Activated CD4-positive, CD25-positive, alpha-beta regulatory T cell (primary cell): ENCODE data around the gene BCAP29.
"Not testable (repeated sequence)": the region's sequence is repeated elsewhere in the genome, so short reads cannot be mapped to it uniquely, and the experiment has no call there.

Source experiments
- DNase-seq, 4 experiments: peaks; one replicate each; lab custom pipeline; 2025; lab: John Stamatoyannopoulos, UW

BCAP29 gene, protein sequence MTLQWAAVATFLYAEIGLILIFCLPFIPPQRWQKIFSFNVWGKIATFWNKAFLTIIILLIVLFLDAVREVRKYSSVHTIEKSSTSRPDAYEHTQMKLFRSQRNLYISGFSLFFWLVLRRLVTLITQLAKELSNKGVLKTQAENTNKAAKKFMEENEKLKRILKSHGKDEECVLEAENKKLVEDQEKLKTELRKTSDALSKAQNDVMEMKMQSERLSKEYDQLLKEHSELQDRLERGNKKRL

DNA sequence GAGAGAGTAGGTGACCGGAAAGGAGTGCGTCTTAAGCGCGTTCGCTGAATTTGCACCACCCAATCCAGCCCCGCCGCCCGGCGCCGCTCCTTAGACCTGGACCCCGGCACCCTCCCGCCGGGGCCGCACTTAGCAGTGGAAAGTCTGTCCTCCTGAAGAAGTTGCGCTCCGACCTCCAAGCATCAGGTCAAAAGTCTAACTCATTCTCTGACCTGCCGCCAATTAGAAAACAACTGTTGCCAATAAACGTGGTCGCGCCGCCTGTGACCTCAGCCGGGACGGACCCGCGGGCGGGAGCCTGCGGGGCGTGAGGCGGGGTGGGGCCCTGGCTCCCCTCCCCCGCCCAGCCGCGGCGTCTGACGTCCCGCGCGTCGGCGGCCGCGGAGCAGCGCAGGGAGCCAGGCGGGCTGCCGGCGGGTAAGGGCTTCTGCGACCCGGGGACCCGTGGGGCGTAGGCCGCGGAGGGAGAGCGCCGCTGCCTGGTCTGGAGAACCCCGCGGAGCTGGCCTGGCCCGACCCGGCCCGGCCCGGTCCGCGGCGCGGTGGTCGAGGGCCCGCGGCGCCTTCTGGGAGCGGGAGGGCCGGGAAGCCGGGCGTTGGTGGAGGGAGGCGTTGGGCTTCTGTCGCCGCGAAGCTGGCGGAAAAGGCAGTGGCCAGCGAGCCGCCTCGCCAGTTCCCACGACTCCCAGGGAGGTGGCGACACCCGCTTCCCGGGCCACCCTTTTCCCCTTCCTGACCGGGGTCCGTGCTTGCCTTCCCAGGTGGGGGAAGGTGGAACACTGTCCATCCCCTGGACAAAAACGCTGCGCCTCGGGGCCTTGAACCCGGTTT lies at the start of gene BCAP29:
TSS of gene BCAP29 (plus strand) at position 362 of the 831 bp plus-strand sequence. CDS start 527 bp downstream, outside the sequence.
- peak; percentile 32 to 55 (median 42) for DNase-seq

DNA sequence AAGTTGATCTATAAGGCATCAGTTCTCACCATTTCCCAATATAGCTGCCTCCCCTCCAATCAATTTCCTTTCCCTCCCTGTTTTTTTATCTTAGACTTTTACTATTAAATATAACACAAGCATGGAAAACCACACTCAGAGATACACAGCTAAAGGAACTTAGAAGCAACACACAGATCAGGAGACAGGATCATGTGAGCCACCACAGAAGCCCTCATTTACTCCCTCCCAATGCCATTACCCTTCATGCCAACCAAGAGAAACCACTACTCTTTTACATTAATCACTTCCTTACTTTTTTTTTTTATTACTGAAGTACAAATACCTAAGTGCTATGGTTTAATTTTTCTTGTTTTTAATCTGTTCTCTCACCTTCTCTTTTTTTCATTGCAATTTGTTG lies 49.3 kb upstream of the BCAP29 start:
- no peak for DNase-seq

DNA sequence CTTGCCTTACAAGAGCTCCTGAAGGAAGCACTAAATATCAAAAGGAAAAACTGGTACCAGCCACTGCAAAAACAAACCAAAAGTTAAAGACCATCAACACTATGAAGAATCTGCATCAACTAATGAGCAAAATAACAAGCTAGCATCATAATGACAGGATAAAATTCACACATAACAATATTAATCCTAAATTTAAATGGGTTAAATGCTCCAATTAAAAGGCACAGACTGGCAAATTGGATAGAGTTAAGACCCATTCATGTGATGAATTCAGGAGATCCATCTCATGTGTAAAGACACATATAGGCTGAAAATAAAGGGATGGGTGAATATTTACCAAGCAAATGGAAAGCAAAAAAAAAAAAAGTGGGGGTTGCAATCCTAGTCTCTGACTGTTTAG lies 45.9 kb upstream of the BCAP29 start:
- DNase-seq = no peak

DNA sequence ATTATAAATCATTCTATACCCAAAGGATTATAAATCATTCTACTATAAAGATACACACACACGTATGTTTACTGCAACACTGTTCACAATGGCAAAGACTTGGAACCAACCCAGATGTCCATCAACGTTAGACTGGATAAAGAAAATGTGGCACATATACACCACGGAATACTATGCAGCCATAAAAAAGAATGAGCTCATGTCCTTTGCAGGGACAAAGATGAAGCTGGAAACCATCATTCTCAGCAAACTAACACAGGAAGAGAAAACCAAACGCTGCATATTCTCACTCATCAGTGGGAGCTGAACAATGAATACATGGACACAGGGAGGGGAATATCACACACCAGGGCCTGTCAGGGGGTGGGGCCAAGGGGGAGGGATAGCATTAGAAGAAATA lies 42.8 kb upstream of the BCAP29 start:
- not testable (repeated sequence) for DNase-seq

DNA sequence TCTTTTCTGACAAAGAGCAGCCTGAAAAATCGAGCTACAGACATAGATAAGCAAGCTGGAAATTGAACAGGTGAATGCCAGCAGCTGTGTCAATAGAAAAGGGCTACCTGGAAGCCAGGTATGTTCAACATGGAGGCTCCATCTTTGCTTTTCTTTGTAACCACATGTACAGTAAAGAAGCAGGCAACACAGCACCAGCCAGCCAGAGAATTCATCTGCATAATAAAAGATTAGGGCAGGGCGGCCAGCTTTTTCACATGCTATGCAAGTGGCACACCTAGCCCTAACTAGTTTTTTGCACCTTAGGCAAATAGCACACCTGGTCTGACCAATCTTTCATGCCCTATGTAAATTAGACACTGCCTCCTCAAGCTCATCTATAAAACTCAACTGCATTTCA lies 42.0 kb upstream of the BCAP29 start:
- no peak for DNase-seq

DNA sequence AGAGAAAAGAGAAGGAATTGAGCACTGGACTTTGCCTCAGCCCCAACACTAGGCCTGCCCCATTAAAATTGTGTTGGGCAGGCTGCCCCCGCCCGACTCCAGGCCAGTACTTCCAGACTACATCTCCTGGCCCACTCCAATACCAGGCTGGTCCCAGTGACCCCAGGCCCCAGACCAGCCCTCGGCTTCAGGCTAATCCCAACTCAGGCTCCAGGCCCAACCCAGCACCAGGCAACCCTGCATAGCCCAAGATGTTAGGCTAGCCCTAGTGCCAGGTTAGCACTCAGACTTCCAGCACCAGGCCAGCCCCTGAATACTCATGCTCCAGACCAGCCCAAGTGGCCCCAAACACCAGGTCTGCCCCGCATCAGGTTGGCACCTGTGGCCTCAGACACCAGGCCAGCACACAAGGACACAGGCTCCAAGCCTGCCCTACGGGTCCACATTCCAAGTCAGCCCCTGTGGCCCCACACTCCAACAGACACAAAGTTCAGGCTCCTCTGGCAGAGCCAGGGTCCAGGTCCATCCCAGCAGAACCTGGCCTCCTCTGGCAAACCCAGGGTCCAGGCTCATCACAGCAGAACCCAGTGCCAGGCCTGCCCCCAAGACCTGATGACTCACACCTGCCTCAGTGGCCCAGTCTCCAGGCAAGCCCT lies 36.6 kb upstream of the BCAP29 start:
- no peak for DNase-seq

DNA sequence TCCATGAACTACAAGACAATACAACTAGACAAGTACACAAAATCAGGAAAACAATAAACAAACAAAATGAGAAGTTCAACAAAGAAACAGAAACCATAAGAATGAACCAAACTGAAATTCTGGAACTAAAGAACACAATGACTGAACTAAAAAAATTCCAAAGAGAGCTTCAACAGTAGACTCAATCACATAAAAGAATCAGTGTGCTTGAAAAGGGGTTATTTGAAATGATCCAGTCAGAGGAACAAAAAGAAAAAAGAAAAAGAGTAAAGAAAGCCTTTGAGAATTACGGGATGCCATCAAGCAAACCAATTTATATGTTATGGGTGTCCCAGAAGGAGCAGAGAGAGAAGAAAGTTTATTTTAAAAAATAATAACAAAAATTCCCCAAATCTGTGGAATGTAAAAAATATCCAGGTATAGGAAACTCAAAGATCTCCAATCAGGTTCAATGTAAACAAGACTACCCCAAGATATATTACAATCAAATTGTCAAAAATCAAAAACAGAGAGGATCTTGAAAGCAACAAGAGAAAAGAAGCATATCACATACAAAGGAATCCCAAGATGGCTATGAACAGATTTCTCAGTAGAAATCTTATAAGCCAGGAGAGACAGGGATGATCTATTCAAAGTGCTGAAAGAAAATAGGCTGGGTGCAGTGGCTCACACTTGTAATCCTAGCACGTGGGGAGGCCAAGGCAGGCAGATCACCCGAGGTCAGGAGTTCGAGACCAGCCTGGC lies 35.0 kb upstream of the BCAP29 start:
- DNase-seq = no peak

DNA sequence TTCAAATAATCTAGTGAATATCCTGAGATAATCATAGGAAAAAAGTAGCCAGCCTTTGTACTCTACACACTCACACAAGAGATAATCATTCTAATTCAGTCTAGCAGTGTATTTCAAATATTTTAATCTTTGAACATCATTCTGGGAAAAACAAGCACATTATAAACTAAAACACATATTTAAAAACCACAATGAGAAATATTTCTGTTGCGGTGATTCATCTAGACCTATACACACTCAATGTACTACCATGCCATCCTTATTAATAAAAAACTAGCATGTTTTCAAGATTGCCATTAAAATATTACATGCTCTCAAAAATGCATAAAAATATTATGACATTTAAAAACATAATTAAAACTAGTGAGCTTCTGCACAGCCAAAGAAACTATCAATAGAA lies 28.1 kb upstream of the BCAP29 start:
- no peak for DNase-seq

DNA sequence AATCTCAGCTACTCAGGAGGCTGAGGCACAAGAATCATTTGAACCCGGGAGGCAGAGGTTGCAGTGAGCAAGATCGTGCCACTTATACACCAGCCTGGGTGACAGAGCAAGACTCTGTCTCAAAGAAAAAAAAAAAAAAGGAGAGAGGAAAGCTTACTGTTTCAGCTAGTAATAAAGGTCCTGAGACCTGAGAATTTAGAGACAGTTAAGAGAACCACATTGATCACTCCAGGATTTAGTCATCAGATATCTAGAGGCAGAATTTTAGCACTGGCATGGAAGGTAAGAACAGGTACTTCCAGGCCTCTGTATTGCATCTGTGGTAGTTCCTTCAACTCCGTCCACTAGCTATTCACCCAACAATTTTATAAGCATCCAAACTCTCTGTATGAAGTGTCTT lies 24.2 kb upstream of the BCAP29 start:
- no peak for DNase-seq

DNA sequence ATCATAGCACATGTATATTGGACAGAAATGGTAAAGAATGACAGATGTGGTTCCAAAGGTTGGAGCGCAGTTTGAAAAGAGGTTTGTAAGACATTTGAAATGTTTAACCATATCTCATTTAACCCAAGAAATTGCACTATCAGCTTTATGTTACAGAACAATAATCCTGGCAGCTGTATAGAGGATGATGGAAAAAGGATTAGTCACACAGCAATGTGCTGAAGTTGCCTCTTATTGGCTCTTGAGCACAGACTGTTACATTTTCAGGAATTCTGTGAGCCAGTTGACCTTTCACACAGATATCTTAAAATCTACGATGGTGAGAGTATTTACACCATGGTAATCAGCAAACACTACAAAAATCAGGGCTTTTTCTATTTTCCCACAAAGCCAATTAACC lies 20.2 kb upstream of the BCAP29 start:
- no peak for DNase-seq

DNA sequence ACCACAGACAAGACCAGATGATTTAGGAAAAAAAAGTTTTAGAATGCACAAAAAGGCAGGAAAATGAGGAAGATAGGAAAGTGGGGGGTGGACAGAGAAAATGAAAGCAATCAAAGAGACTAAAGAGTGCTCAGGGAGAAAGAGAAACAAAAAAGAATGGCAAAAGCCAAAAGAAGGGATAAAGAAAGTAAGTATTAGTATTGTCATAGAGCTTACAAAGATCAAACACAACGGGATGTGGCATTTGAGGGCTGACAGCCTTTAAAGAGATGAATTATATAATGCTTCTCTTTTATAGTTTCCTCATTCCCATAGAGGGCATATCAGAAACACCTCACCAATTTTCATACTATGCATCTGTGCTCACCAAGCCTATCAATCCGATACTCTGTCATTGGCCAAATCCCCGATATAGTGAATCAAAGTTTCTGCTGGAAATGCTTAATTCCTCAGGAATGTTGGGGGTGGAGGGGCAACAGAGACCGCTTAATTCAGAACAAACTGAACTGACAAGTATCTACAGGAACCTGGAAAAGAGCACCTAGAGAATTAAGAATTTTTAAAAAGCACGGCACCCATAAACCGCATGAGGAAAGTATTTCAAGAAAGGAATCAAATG lies 19.0 kb upstream of the BCAP29 start:
- no peak for DNase-seq

DNA sequence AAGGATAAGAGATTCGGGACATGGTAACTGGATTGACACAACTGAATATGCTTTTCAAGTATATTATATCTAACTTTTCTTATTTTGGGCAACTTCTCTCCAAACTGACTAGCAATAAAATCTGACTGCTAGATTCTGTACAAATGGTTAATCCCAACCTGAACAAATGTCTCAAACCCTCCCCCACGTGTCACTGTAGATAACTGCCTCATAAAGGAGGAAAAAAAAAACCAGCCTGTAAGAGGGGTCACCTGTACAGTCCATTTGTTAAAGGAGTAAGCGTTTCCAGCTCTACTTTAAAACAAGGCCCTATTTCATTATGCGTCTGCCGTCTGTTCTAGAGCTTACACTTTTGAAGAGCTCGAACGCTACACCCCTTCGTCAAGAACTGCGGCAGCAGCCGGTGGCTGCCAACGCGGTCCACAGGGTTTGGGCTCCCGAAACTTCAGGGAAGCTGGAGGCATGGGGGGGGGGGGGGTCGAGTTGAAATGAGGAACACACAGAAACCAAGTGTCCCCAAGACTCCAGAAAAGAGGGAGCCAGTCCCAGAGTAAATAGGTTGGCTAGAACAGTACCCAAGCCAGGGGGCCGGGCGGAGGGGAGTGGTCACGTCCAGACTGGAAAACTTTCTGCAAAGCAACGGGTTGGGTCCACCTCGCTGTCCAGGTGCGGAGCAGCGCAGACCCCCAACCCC lies 16.8 kb upstream of the BCAP29 start:
- DNase-seq = peak in 2 of 4 experiments; percentile 23 to 52

DNA sequence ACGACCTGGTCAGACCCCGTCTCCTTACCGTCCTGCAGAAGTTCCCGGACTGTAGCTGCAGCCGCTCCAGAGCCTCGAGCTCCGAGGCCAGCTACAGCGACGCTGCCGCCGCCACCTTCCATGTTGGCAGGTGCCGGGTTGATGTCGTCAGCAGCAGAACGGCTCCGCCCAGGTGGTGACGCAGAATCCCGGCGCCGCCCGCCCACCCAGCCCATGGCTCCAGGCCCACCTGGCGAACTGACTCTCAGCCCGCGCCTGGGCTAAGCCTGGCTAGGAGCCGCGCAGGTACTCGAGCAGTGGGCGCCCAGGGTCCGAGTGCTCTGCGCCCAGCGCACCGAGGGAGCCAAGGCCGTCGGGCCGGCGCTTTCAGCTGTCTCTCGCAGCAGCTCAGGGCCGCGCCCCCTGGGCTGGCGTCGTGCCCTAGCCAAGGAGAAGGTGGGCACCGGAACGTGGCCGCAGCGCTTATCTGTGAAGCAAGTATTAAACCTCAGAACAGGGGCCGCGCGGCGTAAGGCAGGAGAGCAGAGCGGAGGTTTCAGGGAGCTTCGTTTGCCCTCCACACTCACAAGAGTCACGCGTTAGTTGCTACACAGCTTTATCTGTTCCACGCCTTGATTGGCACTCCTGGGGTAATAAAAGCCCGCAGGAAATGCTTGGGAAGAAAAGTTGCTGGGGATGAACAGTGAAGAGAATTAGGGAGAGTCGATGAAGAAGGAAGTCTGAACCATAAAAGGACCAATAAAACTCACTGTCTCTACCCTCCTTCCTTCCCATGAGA lies 16.1 kb upstream of the BCAP29 start, which contains the start of the genes COG5 and DUS4L:
TSS of gene COG5 (minus strand) at position 146 of the 778 bp plus-strand sequence. CDS start at position 122, 24 bp downstream.
TSS of gene DUS4L (plus strand) at position 197 of the 778 bp plus-strand sequence. CDS start 3,100 bp downstream, outside the sequence.
- DNase-seq = peak; percentile 78 to 80 (median 79)

DNA sequence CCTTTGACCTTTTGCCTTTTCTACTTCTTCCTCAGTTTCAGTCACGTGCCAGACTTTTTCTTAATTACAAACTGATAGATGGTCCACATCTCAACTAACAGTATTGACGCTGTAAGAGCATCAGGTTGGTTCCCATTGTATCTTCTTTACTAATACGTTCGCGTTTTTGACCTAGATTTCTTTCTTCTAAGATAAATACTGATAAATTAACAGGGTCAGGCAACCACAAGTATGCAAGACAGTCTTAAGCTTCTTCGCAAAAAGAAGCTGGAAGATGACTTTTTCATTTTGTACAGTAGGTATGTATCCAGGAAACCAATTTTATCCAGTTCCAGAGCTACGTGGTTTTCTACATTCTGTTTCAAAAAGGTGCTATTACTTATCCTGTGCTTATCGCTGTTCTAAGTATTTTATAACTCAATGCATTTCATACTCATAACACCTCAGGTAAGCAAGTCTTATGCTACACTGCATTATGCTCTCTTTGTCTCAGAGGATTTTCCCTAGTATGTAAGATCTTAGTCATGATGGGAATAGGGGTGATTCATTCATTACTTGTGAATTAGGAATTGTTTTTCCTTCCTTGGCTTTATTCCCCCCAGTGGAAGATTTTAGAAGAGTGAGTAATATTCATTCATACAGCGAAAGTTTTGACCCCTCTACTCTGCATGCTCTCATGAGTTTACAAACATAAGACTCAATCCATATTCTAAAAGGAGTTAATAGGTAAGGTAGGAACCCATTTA lies 15.3 kb upstream of the BCAP29 start:
- no peak for DNase-seq

DNA sequence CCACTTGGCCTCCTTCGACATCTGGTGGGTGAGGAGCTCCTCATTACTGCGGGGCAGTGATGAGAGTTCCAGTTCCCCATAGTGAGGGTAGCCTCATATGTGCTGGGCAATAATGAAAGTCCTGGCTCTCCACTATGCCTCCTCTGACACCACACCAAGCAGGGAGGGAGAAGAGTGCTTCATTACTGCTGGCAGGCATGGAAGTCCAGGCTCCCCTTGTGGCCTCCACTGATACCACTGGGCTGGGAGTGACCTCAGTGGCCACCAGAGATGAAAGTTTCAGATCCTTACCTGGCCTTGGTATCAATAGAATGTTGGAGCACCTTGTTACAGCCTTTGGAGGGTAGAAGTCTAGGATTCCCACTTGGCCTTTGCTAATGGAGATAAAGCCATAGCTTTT lies 9.7 kb upstream of the BCAP29 start:
- no peak for DNase-seq

DNA sequence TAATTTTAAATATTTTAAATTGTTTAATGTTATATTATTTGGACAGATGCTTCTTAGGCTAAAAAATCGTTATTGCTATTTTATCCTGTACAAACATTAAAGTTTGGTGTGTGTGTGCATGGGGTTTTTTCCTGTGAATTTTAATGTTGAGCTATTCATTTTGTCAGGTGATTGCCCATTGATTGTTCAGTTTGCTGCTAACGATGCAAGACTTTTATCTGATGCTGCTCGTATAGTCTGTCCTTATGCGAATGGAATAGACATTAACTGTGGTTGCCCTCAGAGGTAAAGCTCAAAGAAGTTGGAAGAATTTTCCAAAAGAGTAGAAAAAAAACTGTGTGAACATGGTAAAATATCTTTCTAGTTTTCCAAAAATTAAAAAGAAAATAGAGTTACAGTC lies 6.5 kb upstream of the BCAP29 start:
- DNase-seq = no peak

DNA sequence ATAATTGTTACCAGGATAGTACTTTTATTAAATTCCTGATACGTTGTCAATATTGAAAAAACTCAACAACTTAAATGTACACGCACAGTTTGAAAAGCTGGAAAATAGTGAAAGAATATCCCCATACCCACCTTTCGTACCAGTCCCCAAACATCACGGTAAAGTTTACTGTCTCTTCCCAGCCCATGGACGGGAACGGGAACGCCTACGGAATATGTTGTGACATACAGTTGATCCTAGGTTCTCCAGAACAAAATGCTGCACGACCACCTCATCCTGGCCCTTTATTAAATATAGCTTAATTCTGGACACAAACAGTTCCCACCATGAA lies 527 bp upstream of the BCAP29 start:
- no peak for DNase-seq

DNA sequence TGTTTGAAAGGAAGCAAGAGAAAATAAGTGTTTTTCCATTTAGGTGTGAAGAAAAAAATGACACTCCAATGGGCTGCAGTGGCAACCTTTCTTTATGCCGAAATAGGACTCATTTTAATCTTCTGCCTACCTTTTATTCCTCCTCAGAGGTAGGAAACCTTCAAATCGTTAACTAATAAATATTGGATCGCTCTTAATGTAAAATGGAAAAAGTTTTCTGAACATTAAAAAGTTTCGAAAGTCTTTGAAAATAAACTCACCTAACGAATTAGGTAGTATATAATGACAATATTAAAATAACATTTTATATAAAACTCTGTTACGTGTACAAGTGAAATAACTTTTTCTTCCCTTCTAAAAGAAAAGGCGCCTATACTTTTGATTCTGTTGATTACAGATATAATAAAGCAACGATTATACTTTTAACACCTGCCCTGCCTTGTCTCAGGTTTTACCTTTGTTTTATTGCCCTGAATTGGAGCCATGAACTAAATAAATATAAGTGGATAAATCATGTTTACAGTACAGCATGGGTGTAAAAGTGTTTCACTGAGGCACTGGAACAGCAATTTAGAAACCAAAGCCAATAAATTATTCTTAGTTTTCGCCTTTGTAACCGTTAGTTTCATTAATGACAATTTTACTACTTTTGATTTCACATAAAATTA lies 804 bp downstream of the BCAP29 start:
- no peak for DNase-seq
